Kasumi-1 (cell line): ENCODE measurements around the gene TECPR2.

Experiments
- DNase-seq, 2 experiments: peaks; one replicate each; lab custom pipeline; 2025; lab: John Stamatoyannopoulos, UW

TECPR2 gene

DNA sequence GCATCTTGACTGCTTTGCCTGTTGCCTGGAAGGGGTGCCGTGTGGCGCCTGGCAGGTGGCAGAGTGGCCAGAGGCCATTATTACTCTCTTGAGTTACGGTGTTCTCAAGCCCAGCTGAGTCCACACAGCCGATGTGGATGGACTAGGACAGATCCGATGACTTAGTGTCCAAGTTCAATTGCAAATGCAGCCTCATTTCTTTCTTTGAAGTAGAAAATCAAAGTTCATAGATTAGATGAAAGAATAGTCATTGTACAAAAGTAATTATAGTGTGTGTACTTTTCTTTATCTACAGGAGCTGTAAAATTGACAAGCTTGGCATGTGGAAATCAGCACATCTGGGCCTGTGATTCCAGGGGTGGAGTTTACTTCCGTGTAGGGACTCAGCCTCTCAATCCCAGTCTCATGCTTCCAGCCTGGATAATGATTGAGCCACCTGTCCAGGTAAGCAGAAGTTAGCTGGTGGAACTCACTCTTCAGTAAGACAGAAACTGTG lies 102.2 kb downstream of the TECPR2 start:
- DNase-seq: no peak

DNA sequence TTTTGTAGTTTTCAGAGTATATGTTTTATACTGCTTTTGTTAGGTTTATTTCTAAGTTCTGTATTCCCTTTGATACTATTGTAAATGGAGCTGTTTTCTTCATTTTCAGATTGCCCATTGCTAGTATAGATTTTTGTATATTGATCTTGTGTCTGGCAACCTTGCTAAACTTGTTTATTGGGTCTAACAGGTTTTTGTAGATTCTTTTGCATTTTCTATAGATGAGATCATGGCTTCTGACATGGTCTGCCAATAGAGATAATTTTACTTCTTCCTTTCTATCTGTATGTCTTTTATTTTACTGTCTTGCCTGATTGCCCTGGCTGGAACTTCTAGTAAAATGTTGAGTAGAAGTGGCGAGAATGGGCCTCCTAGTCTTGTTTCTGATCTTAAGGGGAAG lies 106.5 kb downstream of the TECPR2 start:
- no peak for DNase-seq

DNA sequence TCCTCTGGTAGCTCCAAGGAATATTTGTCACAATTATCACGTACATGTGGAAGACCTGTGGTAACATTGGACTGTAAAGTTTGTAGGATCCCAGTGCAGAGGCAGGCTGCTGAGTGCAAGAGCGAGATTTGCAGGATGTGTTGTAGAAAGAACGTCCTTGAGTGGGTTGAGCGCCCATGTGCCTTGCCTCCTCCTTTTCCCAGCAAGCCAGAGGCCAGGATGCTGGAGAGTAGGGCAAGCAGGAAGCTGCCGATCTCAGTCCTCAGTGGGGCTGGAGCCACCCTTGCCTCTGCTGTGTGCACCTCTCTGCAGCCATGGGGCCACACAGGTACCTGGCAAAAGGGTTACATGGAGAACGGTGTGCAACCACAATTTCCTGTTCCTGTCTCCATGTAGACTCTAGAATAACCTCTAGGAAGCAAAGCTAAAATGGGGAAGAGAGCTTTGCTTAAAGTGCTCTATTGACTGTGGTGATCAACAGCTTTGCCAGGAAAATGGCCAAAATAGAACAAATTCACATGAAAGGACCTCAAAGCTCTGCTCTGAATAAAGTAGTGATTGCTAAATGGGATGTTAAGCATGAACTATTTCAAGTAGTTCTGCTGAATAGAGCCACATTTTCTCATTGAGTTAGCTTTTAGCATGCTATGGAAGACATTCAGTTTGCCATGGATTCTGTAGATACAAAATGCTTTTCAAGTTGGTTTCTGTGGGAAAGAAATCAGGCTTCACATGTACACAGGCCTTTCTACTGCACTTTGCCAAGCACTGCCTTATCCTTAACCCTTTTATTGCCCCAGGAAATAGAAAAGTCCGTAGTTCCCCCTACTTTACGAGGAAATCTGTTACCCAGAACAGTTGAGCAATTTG lies 109.4 kb downstream of the TECPR2 start:
- DNase-seq: no peak

DNA sequence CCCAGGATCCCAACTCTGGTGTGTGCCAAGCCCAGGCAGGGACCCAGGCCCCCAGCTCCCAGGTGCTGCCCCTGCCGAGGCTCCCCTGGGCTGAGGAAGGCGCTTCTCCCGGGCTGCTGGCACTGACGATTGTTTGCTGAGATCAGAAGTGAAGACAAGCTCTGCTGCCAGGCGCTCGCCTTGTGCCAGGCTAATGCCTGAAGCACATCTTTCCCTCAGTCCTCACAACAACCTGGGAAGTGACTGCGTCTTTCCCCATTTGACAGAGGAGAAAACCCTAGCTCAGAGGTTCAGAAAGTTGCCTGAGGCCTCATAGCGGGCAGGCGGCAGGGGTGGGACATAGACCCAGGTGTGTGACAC lies 110.0 kb downstream of the TECPR2 start:
- no peak for DNase-seq

DNA sequence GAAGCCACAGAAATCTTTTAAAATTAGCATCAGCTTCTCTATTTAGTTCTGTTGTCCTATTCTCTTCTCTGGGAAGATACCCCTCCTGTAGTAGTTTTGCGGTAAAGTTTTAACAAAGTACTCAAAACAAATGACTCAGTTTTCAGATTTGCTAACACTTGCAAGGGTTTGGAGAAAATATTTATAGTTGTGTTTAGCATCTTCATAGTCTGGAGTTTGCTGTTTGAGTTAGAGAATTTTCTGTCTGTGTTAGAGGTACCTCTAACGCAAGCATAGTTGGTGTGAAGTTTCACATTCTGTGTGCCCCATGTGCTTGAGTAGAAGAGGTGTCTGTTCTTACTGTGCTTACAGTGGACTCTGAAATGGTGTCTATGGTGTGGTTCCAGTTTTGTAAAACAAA lies 110.8 kb downstream of the TECPR2 start:
- no peak for DNase-seq

DNA sequence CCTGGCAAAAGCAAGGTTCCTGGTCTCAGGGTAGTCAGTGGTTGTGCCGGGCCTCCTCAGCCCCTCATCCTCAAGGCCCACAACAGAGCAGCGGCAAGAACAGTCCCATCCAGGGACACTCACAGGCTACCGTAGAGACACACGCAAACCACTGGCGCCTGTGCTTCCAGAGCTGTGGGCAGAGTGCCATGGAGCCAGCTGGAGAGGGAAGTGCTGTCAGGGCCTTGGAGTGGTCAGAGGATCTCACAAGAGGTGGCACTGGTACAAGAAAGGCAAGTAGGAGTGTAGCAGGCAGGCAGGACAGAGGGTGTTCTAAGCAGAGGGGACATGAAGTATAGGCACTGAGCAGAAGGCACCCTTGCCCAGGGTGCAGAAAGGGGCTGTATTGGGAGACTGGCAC lies 112.2 kb downstream of the TECPR2 start:
- no peak for DNase-seq

DNA sequence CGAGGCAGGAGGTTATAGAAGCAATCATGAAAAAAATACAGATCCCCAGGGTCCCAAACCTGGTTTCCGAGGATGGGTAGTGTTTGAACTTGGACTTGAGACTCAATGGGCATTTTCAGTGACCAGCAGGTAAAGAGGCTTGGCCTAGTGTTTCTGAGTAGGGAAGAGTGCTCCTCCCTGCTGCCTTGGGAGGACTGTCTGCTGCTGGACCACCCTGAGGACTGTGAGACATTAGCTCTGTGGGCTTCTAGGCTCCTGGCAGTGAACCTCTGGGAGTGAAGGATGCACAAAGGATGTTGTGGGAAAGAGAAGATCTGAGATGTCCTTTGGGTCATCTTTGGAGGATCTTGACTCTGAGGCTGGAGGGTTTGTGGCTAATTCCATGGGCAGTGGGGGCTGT lies 116.4 kb downstream of the TECPR2 start:
- DNase-seq: no peak

DNA sequence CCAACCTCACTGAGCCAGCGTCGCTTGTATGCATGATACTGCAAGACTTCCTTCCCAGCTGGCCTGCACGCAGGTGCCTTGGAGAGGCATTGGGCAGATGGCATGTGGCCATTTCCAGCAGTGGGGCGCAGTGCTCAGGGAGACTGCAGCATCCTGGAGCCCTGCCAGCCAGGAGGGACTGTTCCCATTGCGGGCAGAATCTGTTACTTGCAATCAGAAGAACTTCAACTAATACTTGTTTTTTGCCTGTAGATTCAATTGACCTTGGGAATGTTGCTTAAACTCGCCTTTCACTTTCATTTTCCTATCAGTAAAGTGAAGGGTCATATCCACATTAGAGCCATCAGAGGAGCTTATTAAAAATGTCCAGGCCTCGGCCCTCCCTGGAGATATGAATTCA lies 117.0 kb downstream of the TECPR2 start:
- no peak for DNase-seq

DNA sequence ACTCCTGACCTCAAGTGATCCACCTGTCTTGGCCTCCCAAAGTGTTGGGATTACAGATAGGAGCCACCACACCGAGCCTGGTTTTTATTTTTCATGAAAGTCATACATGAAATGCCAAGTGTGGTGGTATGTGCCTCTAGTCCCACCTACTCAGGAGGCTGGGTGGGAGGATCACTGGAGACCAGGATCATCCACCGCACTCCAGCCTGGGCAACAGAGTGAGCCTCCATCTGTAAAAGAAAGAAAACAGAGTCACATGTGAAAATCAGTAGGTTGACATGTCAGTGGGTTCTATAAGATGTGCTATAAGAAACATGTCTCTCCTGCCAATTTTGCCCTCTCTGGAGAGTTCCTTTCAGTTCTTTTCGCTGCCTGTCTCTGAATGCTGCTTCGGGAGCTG lies 118.6 kb downstream of the TECPR2 start:
- no peak for DNase-seq

DNA sequence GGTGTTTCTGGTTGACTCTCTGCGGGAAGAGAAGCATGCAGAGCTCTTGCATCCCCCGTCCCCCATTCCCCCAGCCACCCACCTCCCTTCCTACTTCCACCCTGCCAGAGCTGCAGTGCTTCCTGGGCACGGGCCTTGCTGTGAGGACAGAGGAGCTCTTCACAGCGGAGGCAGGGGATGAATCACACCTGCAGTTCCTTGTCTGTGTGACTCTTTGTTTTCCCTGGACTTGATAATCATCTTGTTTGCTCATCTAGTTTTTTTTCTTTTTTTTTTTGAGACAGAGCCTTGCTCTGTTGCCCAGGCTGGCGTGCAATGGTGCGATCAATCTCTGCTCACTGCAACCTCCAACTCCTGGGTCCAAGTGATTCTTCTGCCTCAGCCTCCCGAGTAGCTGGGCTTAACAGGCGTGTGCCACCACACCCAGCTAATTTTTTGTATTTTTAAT lies 119.1 kb downstream of the TECPR2 start:
- DNase-seq: no peak

DNA sequence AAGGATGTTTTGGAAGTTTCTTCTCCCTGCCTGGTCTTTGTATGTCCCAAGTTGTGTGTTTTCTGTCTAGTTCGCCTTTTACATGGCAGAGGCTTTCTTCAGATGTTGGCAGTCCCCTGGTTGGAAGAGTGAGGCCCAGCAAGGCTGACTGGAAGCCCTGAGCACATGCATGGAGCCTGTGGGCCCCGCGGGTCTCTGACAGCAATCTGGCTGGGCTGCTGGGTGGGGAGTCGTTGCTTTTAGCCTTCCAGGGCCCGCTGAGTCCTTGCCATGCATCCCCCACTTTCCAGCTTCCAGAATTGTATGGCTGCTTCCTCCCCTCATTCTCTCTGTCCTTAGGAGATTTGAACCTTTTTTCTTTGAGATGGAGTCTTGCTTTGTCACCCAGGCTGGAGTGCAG lies 121.6 kb downstream of the TECPR2 start:
- DNase-seq: no peak

DNA sequence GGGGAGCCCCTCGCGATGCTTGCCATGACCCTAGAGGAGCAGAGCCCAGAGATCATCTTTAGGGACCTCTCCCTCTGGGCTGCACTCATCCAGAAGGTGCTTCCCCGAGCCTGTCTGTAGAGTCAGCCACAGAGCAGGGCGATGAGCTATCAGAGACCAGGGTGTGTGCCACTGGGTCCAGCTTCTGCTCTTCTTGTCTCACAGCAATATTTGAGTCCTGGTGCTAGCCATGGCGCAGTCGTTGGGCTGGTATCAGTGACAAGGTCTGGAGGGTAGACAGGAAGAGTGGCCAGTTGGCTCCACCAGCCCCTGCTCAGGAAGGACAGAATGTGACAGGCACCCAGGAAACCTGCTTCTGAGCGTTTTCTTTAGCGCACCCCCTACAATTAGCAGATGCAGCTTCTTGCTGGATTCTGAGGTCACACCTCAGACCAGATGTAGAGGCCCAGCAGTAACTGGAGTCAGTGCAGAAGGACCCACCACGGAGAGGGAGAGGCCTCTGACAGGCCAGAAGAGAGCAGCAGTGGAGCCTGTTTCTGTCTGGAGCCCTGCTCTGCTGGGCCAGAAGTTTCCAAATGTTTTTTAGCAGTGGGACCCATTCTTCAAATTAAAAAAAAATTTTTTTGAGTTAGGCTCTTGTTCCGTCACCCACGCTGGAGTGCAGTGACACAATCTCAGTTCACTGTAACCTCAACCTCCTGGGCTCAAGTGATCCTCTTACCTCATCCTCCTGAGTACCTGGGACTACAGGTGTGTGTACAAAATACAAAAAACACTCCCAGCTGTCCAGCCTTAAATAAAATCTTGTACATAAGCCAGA lies 123.2 kb downstream of the TECPR2 start:
- no peak for DNase-seq

DNA sequence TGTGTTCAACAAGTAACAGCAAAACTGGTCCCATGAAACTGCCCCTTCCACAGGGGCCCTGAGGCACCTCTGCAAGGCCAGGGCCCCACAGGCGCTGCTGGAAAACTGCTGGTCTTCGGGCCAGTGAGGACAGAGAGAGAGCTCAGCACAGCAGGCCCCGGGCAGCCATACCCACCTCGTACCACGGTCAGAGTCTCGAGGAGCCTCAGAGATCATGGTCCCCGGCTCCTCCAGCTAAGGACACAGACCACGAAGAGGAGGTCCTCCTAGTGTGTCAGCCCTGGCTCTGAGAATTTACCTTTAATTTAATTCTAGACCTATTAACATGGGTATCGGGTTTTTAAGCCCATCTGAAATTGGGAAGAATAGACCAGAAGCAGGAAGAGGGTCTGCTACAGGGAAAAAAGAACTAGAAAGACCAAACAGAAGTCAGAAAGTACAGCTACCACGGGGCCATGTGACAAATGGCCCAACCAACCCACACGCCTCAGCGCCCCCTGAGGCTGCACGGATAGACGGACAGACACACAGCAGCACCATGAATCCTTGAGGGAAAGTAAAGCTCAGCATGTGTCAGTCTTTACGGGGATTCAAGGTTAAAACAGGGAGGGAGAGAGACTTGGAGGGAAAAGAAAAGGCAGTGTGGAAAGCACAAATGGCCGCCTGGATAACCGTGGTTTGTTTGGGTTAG lies 123.9 kb downstream of the TECPR2 start:
- DNase-seq: no peak

DNA sequence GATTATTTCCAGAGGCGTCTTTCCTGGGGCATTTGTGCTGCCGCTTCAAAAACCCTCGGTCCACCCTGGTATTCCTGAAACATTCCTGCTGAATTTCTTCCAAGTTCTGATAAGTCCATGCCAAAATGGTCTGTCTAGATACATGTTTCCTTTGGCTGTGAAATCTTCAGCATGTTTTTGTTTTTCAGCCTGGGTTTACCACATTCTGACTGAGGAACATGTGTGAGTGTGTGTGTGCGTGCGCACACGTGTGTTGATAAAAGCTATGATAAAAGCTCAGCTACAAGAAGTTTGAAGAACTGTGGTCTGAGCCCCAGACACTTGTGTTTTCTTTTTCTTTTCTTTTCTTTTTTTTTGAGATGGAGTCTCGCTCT lies 124.5 kb downstream of the TECPR2 start:
- DNase-seq: no peak

DNA sequence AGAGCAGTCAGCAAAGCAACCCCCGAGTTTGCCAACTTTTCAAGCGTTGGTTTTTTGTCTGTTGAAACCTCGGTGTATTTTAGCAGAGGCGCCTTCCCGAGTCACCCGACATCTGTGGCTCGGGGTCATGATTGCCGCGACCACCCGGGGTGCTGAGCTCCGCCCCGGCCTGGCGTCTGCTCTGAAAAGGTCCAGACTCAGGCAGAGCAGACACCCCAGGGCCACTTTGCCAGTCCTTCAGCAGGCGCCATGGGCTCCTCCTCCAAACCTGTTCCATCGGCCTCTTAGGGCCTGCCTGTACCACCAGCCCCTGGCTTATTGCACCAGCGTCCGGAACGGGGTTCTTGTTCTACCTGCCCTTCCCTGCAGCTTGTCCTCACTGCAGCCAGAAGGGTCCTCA lies 127.7 kb downstream of the TECPR2 start:
- DNase-seq: no peak

DNA sequence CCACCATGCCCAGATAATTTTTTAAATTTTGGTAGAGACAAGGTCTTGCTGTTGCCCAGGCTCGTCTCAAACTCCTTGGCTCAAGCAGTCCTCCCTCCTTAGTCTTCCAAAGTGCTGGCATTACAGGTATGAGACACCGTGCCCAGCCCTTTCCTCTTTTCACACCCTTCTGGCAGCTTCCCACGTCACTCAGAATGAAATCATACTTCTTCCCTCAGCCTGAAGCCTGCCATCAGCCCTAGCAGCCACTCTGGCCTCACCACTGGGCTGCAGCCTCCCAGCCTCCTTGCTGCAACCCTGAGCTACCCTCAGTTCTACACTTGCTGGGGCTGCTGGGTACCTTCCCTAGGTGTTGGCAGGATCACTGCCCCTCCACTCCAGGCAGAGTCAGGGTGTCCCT lies 128.6 kb downstream of the TECPR2 start:
- DNase-seq: no peak

DNA sequence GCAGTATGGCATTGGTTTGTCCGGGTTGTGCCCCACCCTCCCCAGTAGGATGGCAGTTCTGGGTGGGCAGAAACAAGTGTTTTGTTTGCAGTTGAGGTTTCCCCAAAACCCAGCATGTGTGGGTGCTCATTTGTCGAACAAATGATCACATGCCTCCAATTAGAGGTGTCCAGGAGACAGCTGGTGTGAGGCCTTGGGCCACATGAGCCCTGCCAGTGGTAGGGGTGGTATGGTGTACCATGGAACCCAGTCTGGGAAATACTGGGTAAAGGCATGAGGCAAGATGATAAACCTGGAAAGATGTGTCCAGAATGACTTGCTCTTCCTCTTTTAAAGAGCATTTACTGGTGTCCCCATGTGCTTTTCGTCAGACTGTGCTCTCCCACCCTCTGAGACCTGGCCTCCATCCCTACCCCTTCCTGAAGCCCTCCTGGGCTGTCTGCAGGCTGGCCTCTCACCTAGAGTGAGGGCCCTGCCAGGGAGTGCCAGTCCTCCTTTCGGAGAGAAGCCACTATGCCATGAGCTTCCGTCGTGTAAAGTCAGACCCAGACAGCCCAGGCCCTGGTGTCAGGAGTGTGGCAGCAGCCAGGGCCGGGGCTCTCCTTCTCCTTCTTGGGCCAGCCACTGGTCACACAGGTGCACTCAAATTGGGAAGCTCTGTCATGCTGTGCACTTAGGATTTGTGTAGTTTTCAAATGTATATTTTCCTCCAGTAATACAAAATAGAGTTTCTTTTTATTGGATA lies 129.2 kb downstream of the TECPR2 start:
- no peak for DNase-seq

DNA sequence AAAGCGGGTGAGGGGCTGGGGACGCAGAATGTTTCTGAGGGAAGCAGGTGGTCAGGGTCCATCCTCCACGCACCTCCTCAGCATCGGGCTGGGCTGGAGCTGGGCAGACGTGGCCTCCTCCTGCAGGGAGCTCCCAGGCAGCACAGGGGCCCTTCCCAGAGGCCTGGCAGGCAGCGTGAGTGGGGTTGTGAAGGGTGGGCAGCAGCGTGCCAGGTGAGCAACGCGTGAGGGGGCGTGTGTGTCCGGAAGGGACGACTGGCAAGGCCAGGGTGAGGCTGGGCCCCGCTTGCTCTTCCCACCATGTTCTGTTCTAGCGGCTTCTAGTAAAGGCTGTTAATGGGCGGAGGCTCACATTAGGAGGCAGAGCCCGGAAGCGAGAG lies 129.8 kb downstream of the TECPR2 start:
- no peak for DNase-seq

DNA sequence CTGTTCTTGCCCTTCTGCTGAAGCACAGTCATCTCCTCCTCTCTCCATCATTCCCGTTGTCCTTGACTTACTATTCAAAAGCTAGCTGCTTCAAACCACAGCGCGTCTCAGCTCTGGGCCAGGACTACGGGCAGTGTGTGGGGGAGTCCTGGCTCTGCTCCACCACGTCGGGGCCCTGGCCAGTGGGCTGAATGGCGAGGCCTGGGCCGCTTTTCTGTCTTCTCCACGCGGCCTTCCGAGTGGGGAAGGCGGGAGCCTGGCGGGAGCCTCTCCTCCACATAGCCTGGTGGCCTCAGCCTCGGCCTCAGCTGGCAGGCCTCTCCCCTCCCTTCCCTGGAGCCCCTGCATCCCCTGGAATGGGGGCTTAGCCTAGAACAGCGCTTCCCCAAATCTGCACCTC lies 130.4 kb downstream of the TECPR2 start:
- no peak for DNase-seq

DNA sequence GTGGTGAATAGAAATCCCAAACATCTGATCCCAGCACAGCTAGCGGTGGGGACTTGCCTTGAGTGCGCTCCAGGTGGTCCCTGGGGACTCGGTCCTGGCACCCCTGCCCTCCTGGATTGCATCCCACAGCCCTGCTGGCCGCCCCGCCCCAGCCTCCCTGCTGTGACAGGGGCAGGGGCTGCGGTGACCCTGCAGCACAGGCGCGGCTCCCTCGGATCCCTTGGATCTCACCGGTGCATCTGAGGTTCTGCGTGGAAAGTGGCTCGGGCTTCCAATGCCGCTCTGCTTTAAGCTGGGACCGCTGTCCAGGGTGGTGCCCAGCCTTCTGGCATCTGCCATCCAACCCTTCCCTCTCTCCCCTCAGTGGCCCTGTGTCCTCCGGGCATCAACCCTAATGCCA lies 130.8 kb downstream of the TECPR2 start:
- DNase-seq: no peak

DNA sequence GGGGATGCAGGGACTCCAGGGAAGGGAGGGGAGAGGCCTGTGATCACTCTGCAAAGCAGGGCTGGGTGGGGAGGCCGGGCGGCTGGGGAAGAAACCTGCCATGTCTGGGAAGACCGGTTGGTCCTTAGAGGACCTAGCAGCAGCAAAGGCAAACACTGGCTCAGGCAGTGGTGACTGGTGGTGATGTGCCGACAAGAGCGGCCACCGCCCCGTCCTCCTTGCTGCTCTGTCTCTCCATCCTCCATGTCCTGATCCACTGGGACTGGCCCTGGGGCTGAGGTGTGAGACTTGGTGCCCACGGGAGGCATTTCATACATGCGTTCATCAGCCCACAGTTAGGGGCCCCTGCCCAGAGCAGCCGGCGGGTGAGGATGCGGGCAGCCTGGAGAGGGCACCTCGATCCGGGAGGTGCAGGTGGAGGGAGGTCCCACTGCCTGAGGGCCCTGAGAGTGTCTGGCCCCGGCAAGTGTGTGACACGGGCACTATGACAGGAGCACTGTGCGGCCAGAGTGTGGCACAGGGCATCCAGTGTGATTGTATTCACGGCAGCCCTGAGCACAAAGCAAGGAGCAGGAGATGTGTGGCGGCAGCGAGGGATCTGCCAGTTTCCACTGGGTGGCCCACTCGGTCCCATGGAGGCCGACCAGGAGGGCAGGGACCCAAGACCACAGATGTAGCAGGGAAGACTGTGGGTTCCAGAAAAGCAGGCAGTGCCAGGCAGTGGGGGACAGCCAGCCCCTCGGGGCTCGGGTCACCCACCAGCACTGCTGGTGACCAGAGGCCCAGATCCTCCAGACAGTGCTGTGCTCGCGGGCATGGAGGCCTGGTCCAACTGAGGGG lies 133.0 kb downstream of the TECPR2 start:
- DNase-seq: no peak
